K562 (cell line): ENCODE data around the gene MAGI2. TPM values are rescaled to one million over a fixed set of nuclear protein-coding genes. Genes with fewer than 3 reads are reported as not detected.

Source experiments
- ATAC-seq: fragments of 200-7000 bp; cut with Tn5 transposase; 3 replicates; pipeline ENCODE4 v1.9.1; 2020; ENCODE audit warnings: moderate library complexity
- BruUV-seq: library from RNA; stranded (reverse); fragments of 400-500 nt; replicated peaks from 2 replicates; lab custom pipeline; 2021; lab: Mats Ljungman, UMichigan
- CTCF ChIA-PET: fragments of 300-600 bp; formaldehyde crosslinking; extraction: SDS; loops from one replicate; lab custom pipeline; 2021; ENCODE audit warnings: low intra/inter-chr PET ratio; lab: Yijun Ruan, JAX
- POLR2A ChIA-PET: fragments of 300-600, 350-650 bp; sonication (Branson Sonifier 250); formaldehyde crosslinking; extraction: SDS; loops from one replicate; lab custom pipeline; 2021; ENCODE audit warnings: antibody characterized with exemption, inconsistent platforms; lab: Yijun Ruan, JAX
- DNase-seq, 4 experiments: peaks; one replicate each; pipeline versions ENCODE4 v3.0.0 to v3.0.0-alpha.2; 2011 to 2018; ENCODE audit warnings: low spot score in 3 of 4, mixed read lengths in 3 of 4; ENCODE audit errors: extremely low read depth in 1 of 4
- FAIRE-seq: peaks from 2 replicates; lab custom pipeline; 2011; peaks lifted over from hg19 to GRCh38; lab: Jason Lieb, UNC
- H2AFZ ChIP-seq: 2 replicates; pipeline ENCODE4 v1.6.0; 2011; ENCODE audit warnings: low read depth, low read length, control low read depth, inconsistent platforms
- H3K27ac ChIP-seq: fragments of 200-600 bp; 3 replicates; pipeline ENCODE4 v1.8.0; 2011; ENCODE audit warnings: low read depth, mild to moderate bottlenecking, control low read depth, inconsistent platforms, low read length, moderate library complexity, mixed read lengths; ENCODE audit errors: extremely low read depth
- H3K27me3 ChIP-seq, 2 experiments: fragments of 300-600 bp in 1 of 2; 2 replicates in 1 of 2; 3 replicates in 1 of 2; pipeline versions ENCODE4 v1.6.0 to v1.8.0; 2011; ENCODE audit warnings: inconsistent platforms in 2 of 2, low read length in 2 of 2, mild to moderate bottlenecking in 1 of 2, mixed read lengths in 1 of 2, moderate library complexity in 1 of 2; ENCODE audit not compliant: control insufficient read depth in 2 of 2, insufficient read depth in 2 of 2
- H3K36me3 ChIP-seq: fragments of 300-600 bp; 3 replicates; pipeline ENCODE4 v1.8.0; 2011; ENCODE audit warnings: mild to moderate bottlenecking, low read length, inconsistent platforms; ENCODE audit not compliant: control insufficient read depth, insufficient read depth
- H3K4me1 ChIP-seq, 2 experiments: fragments of 200-600 bp in 1 of 2; replicated peaks in 1 of 2; 2 replicates in 1 of 2; 3 replicates in 1 of 2; pipeline versions ENCODE4 v1.5.1 to v1.8.0; 2011; ENCODE audit warnings: inconsistent platforms in 2 of 2, low read length in 2 of 2, mild to moderate bottlenecking in 1 of 2, mixed read lengths in 1 of 2, moderate library complexity in 1 of 2; ENCODE audit not compliant: control insufficient read depth in 2 of 2, insufficient read depth in 2 of 2
- H3K4me2 ChIP-seq: 2 replicates; pipeline ENCODE4 v1.6.1; 2011; ENCODE audit warnings: low read length, control low read depth, inconsistent platforms, mixed read lengths; ENCODE audit not compliant: insufficient read depth
- H3K4me3 ChIP-seq: fragments of 200-600 bp; sonication (generic), shearing (Covaris generic); 2 replicates; pipeline ENCODE4 v1.5.1; 2016; ENCODE audit warnings: control low read depth, inconsistent platforms
- H3K79me2 ChIP-seq: fragments of 200-600 bp; 3 replicates; pipeline ENCODE4 v1.8.0; 2011; ENCODE audit warnings: low read length, inconsistent platforms; ENCODE audit not compliant: control insufficient read depth, insufficient read depth
- H3K9ac ChIP-seq, 2 experiments: 2 replicates each; pipeline versions ENCODE4 v1.6.0 to v1.6.1; 2011; ENCODE audit warnings: low read depth in 2 of 2, low read length in 2 of 2, control low read depth in 1 of 2, inconsistent platforms in 1 of 2, mild to moderate bottlenecking in 1 of 2, mixed read lengths in 1 of 2; ENCODE audit not compliant: insufficient read depth in 1 of 2
- H3K9me1 ChIP-seq: one replicate; pipeline ENCODE4 v1.6.0; 2011; ENCODE audit warnings: inconsistent platforms, mild to moderate bottlenecking, low read length, moderate library complexity; ENCODE audit not compliant: control insufficient read depth, insufficient read depth
- H3K9me3 ChIP-seq: replicated peaks from 2 replicates; pipeline ENCODE4 v1.5.1; 2011; ENCODE audit warnings: low read depth, low read length, inconsistent platforms; ENCODE audit not compliant: control insufficient read depth, insufficient read depth
- H4K20me1 ChIP-seq: replicated peaks from 2 replicates; pipeline ENCODE4 v1.6.1; 2011; ENCODE audit warnings: low read length, inconsistent platforms, mixed read lengths; ENCODE audit not compliant: control insufficient read depth, insufficient read depth
- BCOR ChIP-seq: fragments of 450-650 bp; IDR thresholded peaks from 2 replicates; pipeline ENCODE4 v1.6.1; 2016
- E2F3 ChIP-seq: fragments of 250-450 bp; sonication (Bioruptor Pico); IDR thresholded peaks from 2 replicates; pipeline ENCODE4 v1.4.0; 2020; ENCODE audit warnings: mild to moderate bottlenecking
- KLF1 ChIP-seq: fragments of 450-650 bp; IDR thresholded peaks from 2 replicates; pipeline ENCODE4 v1.6.1; 2016; ENCODE audit warnings: missing genetic modification characterization, missing compliant biosample characterization
- MTA2 ChIP-seq: fragments of 450-650 bp; IDR thresholded peaks from 2 replicates; pipeline ENCODE4 v1.6.1; 2016; ENCODE audit warnings: low read depth
- RERE ChIP-seq: sonication (generic); formaldehyde crosslinking; IDR thresholded peaks from 2 replicates; pipeline ENCODE4 v1.8.0; 2023; ENCODE audit warnings: missing genetic modification reagents, mild to moderate bottlenecking, borderline replicate concordance
- RHOXF2B ChIP-seq: fragments of 250-450 bp; sonication (Bioruptor Pico); conservative IDR thresholded peaks from 2 replicates; pipeline ENCODE4 v1.5.1; 2021
- SREBF1 ChIP-seq: fragments of 150-350 bp; IDR thresholded peaks from 2 replicates; pipeline ENCODE4 v1.6.1; 2014; ENCODE audit warnings: antibody characterized with exemption, low read depth, low read length, borderline replicate concordance
- SRSF7 ChIP-seq: fragments of 200-400 bp; formaldehyde crosslinking; optimal IDR thresholded peaks from 2 replicates; pipeline ENCODE3; 2017; ENCODE audit warnings: mild to moderate bottlenecking, low read depth, low read length
- TRIM24 ChIP-seq, 2 experiments: fragments of 450-650 bp; IDR thresholded peaks; 2 replicates each; pipeline ENCODE4 v1.6.1; 2016
- ZFP30 ChIP-seq: fragments of 250-450 bp; sonication (Bioruptor Pico); IDR thresholded peaks from 2 replicates; pipeline ENCODE4 v1.8.0; 2022; ENCODE audit warnings: moderate library complexity, mild to moderate bottlenecking, inconsistent platforms, borderline replicate concordance
- ZNF408 ChIP-seq: fragments of 250-450 bp; sonication (Bioruptor Pico); IDR thresholded peaks from 2 replicates; pipeline ENCODE4 v1.4.0; 2020; ENCODE audit warnings: low read depth, mild to moderate bottlenecking, moderate library complexity
- ZNF75A ChIP-seq: fragments of 450-650 bp; formaldehyde crosslinking; IDR thresholded peaks from 2 replicates; pipeline ENCODE4 v1.4.0; 2020; ENCODE audit warnings: mild to moderate bottlenecking
- WGBS: fragments of 100-300 bp; shearing (Covaris generic); methylation state at CpG from one replicate; pipeline ENCODE4 v1.1.6; 2016; ENCODE audit warnings: low coverage, mixed read lengths; ENCODE audit not compliant: insufficient coverage; ENCODE audit errors: missing lambda C conversion rate; 5-methylcytosine and 5-hydroxymethylcytosine counted together
- in situ Hi-C: fragments of 300-500 bp; cut with MboI; formaldehyde crosslinking; loops from 4 replicates; pipeline ENCODE4 v1.15.0; 2018; ENCODE audit warnings: inconsistent platforms, mixed read lengths
- intact Hi-C: fragments of 100-400 bp; cut with micrococcal nuclease; formaldehyde crosslinking; loops from 2 replicates; pipeline ENCODE4 v1.14.2; 2022
- polyA plus RNA-seq, 8 experiments: library from polyadenylated mRNA; depleted of rRNA in 4 of 8; stranded (reverse) in 5 of 8; unstranded in 3 of 8; fragments of >200 nt; fragmentation: Nextera tagmentation in 2 of 8; fragmentation: Illumina TruSeq in 1 of 8; extraction: Ambion mirVana in 2 of 8; extraction: Trizol in 1 of 8; gene quantifications; 2 replicates each; pipeline versions ENCODE4 v1.2.1 to v1.2.3, GENCODE V29; 2011 to 2014; ENCODE audit warnings: inconsistent platforms in 1 of 8, missing spikeins in 1 of 8
- total RNA-seq, 7 experiments: library from RNA; depleted of rRNA in 6 of 7; stranded (reverse); fragments of >200 nt in 6 of 7; fragmentation: Illumina TruSeq in 2 of 7; extraction: Trizol in 2 of 7; gene quantifications; 2 replicates each; pipeline versions ENCODE4 v1.2.1 to v1.2.3, GENCODE V29; 2011 to 2021; ENCODE audit warnings: low replicate concordance in 1 of 7

MAGI2 gene
- total and polyA plus RNA-seq, 9 of the 15 experiments (the other 6 are each of a cell fraction or from before 2014, with no cell fraction given), result 0.27 to 1.4 (median 0.70) TPM

GRCh38 chr7:79257959-79258358 is 195.5 kb downstream of the MAGI2 start:
- Histone ChIP-seq H2AFZ (no peak overlapping the region), H3K79me2 (no peaks in the 10 kb centered on the region), H3K4me2 (no peak overlapping the region), H4K20me1 (no peaks in the 10 kb centered on the region), H3K4me3 (no peak overlapping the region), H3K9ac (no peak overlapping the region), H3K27ac (no peak overlapping the region), H3K9me3 (no peaks in the 10 kb centered on the region; the same call in none of the 2 replicates), H3K27me3 (no peaks in the 10 kb centered on the region), H3K36me3 (no peaks in the 10 kb centered on the region), H3K4me1 (no peaks in the 10 kb centered on the region), H3K9me1 (no peaks in the 10 kb centered on the region)
- TF ChIP-seq ZFP30 (CRISPR knock-in tag) (no peak), SRSF7 (no peak), ZNF75A (no peak), RHOXF2B (CRISPR knock-in tag) (no peak), RERE (CRISPR knock-in tag) (no peak), E2F3 (CRISPR knock-in tag) (no peak), ZNF408 (CRISPR knock-in tag) (no peak), SREBF1 (no peak), KLF1 (tag) (no peak), TRIM24 (IDR thresholded peaks at IDR 0.05) (no peak), BCOR (no peak), MTA2 (no peak)
- no TSS peak for BruUV-seq
- DNase-seq (no peak), FAIRE-seq (no peak), ATAC-seq (no peak)
- in situ Hi-C loops, result no loop called here
- ChIA-PET CTCF (no interaction called here), POLR2A (no interaction called here)
- intact Hi-C loops, result no loop called here
- 4% methylated on average over 1 of the region's 1 CpG for WGBS
